Measurements from ENCODE around the gene ZNF775.

DNA sequence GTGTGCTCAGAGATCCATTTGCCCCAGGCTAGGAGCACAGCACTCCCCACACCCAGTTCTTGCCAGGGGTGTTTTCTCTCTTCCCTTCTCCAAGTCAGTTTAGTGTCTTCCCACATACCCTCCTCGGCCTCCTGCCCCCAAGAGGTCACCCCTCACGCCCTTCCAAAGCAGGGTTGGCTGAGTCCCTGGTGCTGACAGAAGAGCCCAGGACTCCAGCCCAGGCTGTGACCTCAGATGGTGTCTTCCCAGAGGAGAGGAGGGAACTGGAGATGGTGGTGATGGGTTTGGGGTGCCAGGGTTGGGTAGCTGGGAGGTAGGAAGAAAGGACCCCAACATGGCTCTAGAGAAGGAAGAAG lies 19.8 kb downstream of the ZNF775 start:
- TF ChIP-seq, protein P1, sequence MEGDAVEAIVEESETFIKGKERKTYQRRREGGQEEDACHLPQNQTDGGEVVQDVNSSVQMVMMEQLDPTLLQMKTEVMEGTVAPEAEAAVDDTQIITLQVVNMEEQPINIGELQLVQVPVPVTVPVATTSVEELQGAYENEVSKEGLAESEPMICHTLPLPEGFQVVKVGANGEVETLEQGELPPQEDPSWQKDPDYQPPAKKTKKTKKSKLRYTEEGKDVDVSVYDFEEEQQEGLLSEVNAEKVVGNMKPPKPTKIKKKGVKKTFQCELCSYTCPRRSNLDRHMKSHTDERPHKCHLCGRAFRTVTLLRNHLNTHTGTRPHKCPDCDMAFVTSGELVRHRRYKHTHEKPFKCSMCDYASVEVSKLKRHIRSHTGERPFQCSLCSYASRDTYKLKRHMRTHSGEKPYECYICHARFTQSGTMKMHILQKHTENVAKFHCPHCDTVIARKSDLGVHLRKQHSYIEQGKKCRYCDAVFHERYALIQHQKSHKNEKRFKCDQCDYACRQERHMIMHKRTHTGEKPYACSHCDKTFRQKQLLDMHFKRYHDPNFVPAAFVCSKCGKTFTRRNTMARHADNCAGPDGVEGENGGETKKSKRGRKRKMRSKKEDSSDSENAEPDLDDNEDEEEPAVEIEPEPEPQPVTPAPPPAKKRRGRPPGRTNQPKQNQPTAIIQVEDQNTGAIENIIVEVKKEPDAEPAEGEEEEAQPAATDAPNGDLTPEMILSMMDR (optimal IDR thresholded peaks at IDR 0.05 in 1 of 3, IDR thresholded peaks at IDR 0.05 in 1 of 3, conservative IDR thresholded peaks at IDR 0.05 in 1 of 3; ENCODE audit: extremely low read depth in 1 of 3, insufficient read depth in 2 of 3, low read length in 3 of 3) = no peak
- TF ChIP-seq EZH2 (IDR thresholded peaks at IDR 0.05; ENCODE audit: low read length) = no peak

Data from keratinocyte (primary cell).